H1 (cell line): ENCODE results near the gene YTHDC2. TPM values are rescaled to one million over a fixed set of nuclear protein-coding genes. Genes with fewer than 3 reads are reported as not detected.

Experiments used
- BCL11A ChIP-seq, 2 experiments: IDR thresholded peaks; one replicate each; pipeline ENCODE4 v1.6.1; 2011; ENCODE audit warnings: low read depth in 2 of 2, low read length in 2 of 2, mild to moderate bottlenecking in 2 of 2
- CBX5 ChIP-seq: fragments of 300-800, 300-1000 bp; sonication (generic); IDR thresholded peaks from 2 replicates; pipeline ENCODE4 v1.7.1; 2016; ENCODE audit warnings: antibody characterized with exemption, low read length, low read depth
- CTBP2 ChIP-seq: IDR thresholded peaks from 2 replicates; pipeline ENCODE4 v1.7.0; 2011; ENCODE audit warnings: borderline replicate concordance, mild to moderate bottlenecking, moderate library complexity, mixed read lengths, low read length; ENCODE audit not compliant: insufficient read depth, insufficient read length
- CTCF ChIP-seq, 3 experiments: IDR thresholded peaks; 1 replicate in 2 of 3; 2 replicates in 1 of 3; pipeline versions ENCODE4 v1.5.1 to v1.6.1; 2011; ENCODE audit warnings: low read length in 3 of 3, mild to moderate bottlenecking in 3 of 3, inconsistent platforms in 2 of 3, low read depth in 1 of 3, moderate library complexity in 1 of 3; ENCODE audit not compliant: insufficient read depth in 1 of 3; ENCODE audit errors: control extremely low read depth in 1 of 3
- E2F6 ChIP-seq: IDR thresholded peaks from 2 replicates; pipeline ENCODE4 v1.6.1; 2012; ENCODE audit warnings: inconsistent platforms
- PHF8 ChIP-seq: fragments of 200-600 bp; sonication (generic); conservative IDR thresholded peaks from 2 replicates; pipeline ENCODE4 v1.7.1; 2012; ENCODE audit warnings: low read depth, mild to moderate bottlenecking, inconsistent platforms, low read length, moderate library complexity
- SUZ12 ChIP-seq: fragments of 200-600 bp; sonication (generic); IDR thresholded peaks from 2 replicates; pipeline ENCODE4 v1.6.1; 2012; ENCODE audit warnings: mild to moderate bottlenecking, inconsistent platforms, low read length, moderate library complexity, mixed read lengths
- TAF7 ChIP-seq: optimal IDR thresholded peaks from 2 replicates; pipeline ENCODE3; 2011; ENCODE audit warnings: low read depth, mild to moderate bottlenecking, inconsistent platforms, low read length, moderate library complexity, borderline replicate concordance
- polyA plus RNA-seq, 7 experiments: library from polyadenylated mRNA; depleted of rRNA in 3 of 7; stranded (reverse) in 5 of 7; unstranded in 2 of 7; fragments of >200 nt in 5 of 7; fragments of 200-250 nt in 2 of 7; gene quantifications; 1 replicate in 5 of 7; 2 replicates in 1 of 7; 4 replicates in 1 of 7; pipeline versions ENCODE4 v1.2.1 to v1.2.3, GENCODE V29; 2011 to 2013; ENCODE audit warnings: missing spikeins in 2 of 7, mixed read lengths in 2 of 7
- total RNA-seq: library from RNA; stranded (reverse); fragmentation: NEBNext Ultra II Directional; extraction: Animal tissue kit (Norgen Biotek cat#: 25700); gene quantifications from 2 replicates; pipeline ENCODE4 v1.2.1, GENCODE V29; 2021

The YTHDC2 gene
- total and polyA plus RNA-seq, 2 of the 8 experiments (the other 6 are each of a cell fraction or from before 2014, with no cell fraction given), result 4.3 to 20.1 TPM

DNA sequence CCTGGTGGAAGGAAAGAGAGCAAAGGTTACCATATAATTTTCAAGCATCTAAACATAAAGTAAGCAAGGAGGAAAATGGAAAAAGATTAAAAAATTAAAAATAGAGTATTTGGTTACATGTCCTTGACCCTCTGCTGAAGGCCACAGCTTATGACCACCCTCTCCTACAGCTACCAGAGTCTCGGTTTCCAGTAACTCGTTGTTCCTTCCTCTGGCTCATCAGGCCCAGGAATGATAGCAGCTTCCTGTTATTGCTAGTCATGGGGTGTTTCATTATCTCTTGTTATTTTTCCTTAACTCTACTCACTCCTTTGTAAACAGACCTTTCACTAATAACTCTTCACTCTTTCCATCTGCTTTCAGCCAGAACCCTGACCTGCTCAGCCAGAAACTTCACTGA, 102.2 kb downstream of the YTHDC2 start (continued):
- TF ChIP-seq CTCF (IDR thresholded peaks at IDR 0.05; ENCODE audit: control extremely low read depth in 1 of 3, insufficient read depth in 1 of 3, low read depth in 1 of 3, low read length in 3 of 3) (no peak), TAF7 (no peak), BCL11A (IDR thresholded peaks at IDR 0.05; ENCODE audit: low read depth in 2 of 2, low read length in 2 of 2) (no peak), E2F6 (no peak), SUZ12 (no peak), PHF8 (no peak), CBX5 (no peak), CTBP2 (no peak)
